ENCODE data around the gene VWF.
"Not testable (repeated sequence)": the region's sequence is repeated elsewhere in the genome, so short reads cannot be mapped to it uniquely, and the experiment has no call there.

VWF gene

DNA sequence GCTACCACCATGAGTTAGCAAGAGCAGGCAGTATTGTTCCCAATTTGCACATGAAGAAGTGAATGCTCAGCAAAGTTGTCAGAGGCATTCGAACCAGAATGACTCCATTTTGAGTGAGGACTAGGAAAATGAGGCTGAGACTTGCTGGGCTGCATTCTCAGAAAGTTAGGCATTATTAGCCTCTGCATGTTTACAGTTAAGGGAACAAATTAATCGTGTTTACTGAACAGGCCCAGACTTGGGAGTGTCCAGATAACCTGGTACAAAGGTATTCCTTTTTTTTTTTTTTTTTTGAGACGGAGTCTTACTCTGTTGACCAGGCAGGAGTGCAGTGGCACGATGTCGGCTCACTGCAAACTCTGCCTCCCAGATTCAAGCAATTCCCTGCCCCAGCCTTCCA is 22.5 kb upstream of the VWF start:
- Histone ChIP-seq H3K4me3 (no peak overlapping the region), H3K27ac (no peak overlapping the region)

DNA sequence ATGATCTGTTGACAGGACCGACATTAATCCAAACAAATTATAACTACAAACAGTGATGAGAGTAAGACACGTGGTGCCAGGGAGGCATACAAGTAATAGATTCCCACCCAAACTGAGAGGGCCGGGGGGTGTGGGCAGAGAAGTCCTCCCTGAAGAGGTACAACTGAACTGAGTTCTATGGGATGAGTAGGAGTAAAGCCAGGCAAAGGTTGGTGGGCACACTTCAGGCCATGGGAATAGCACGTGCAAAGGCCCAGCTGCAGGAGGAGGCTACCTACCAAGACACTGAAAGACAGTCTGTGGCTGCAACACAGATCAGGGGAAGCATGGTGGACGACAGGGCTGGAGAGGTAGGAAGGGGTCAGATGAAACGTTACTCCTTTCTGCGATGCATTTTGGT is 22.0 kb upstream of the VWF start:
- no peak overlapping the region for H3K27ac ChIP-seq
- no peak overlapping the region for H3K4me3 ChIP-seq

DNA sequence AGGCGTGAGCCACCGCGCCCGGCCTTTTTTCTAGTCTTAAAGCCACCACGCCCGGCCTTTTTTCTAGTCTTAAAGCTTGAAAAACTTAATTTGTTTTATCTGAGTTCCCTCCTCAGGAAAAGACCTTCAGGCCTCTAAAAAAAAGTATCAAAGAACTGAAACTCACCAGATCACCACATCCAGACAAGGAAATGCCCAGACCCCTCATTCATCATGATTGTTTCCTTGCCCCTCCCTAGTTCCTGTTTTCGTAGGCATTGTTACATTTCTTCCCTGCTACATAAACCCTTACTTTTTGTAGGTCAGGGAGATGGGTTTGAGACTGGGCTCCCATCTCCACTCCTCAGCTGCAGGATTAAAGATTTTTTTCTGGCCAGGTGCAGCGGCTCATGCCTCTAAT is 21.1 kb upstream of the VWF start:
- peak overlapping the region in 7 of 21 experiments; percentile 13 to 78 (median 54) for H3K27ac ChIP-seq

DNA sequence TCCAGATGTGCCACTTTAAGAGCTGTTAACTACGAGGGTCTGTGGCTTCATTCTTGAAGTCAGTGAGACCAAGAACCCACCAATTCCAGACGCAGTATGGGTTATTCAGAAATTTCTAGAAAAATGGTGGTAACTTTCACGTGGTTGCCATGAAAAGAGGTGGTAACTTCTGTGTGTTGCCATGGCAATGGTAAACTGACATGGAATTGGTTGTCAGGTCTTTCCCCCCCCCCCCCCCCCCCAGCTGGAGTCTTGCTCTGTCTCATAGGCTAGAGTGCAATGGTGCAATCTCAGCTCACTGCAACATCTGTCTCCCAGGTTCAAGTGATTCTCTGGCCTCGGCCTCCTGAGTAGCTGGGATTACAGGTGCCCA is 18.8 kb upstream of the VWF start:
- no peak overlapping the region for H3K4me3 ChIP-seq
- peak overlapping the region in 1 of 21 experiments; percentile 6 for H3K27ac ChIP-seq

More for the DNA sequence above, 21.1 kb upstream of the VWF start:
- no peak overlapping the region for H3K4me3 ChIP-seq

DNA sequence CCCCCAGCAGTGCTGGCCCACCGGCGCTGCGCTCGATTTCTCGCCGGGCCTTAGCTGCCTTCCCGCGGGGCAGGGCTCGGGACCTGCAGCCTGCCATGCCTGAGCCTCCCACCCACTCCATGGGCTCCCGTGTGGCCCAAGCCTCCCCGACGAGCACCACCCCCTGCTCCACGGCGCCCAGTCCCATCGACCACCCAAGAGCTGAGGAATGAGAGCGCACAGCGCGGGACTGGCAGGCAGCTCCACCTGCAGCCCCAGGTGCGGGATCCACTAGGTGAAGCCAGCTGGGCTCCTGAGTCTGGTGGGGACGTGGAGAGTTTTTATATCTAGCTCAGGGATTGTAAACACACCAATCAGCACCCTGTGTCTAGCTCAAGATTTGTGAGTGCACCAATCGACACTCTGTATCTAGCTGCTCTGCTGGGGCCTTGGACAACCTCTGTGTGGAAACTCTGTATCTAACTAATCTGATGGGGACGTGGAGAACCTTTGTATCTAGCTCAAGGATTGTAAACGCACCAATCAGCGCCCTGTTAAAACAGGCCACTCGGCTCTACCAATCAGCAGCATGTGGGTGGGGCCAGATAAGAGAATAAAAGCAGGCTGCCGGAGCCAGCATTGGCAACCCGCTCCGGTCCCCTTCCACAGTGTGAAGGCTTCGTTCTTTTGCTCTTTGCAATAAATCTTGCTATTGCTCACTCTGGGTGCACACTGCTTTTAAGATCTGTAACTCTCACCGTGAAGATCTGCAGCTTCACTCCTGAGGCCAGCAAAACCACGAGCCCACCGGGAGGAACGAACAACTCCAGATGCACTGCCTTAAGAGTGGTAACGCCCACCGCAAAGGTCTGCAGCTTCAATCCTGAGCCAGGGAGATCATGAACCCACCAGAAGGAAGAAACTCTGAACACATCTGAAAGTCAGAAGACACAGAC is 18.2 kb upstream of the VWF start:
- not testable (repeated sequence) for H3K4me3 ChIP-seq
- H3K27ac ChIP-seq: peak overlapping the region in 6 of 21 experiments; percentile 6 to 82 (median 75)

DNA sequence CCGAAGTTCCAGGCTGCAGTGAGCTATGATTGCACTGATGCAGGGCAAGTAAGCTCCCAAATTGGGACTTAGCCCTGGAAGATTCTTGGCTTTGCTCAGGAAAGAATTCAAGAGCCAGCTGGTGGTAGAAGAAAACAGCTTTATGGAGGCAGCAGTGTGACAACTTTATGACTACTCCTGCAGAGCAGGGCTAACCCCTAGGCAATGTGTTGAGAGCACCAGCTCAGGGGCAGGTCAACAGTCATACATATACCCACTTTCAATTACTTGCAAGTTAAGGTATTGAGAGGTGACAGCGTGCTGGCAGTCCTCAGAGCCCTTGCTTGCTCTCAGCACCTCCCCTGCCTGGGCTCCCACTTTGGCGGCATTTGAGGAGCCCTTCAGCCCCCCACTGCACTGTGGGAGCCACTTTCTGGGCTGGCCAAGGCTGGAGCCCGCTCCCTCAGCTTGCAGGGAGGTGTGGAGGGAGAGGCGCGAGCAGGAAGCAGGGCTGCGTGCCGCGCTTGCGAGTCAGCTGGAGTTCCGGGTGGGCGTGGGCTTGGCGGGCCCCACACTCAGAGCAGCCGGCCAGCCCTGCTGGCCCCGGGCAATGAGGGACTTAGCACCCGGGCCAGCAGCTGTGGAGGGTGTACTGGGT is 17.4 kb upstream of the VWF start:
- H3K27ac ChIP-seq: peak overlapping the region in 12 of 21 experiments; percentile 29 to 83 (median 68)
- H3K4me3 ChIP-seq: not testable (repeated sequence)

DNA sequence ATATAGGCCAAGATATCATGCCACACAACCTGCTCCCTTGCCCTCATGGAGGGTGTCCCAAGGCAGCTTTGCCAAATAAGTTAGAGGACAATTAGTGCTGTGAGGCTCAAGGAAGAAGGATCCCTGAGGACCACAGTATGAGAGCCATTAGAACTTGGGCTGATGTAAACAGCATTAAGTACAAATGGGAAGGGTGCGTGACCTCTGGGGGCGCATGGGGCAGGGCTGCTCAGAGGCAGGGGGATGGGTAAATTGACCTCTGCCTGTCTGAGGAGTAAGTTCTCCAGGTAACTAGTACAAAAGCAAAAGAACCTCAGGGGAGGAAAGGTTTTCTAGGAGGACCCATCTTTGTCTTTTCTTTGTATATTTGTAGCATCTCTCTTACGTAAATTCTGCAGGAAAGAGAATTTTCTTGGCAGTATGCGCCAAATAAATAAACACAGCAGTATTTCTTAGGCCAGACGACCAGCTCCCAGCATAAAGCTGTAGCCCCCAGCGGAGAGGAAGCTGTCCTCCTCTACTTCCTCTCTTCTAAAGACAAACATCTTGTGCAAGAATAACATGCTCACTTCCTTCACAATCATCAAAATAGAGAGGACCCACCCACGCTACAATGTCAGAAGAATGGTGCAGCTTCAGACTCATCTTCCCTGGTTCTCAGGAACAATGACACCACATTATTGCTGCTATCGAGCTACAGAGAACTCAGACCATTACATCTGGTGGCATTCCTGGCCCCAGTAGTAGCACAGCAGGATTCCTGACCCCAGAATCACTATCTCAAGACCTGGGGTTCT is 16.4 kb upstream of the VWF start:
- H3K4me3 ChIP-seq: no peak overlapping the region
- peak overlapping the region in 15 of 21 experiments; percentile 46 to 83 (median 63) for H3K27ac ChIP-seq

DNA sequence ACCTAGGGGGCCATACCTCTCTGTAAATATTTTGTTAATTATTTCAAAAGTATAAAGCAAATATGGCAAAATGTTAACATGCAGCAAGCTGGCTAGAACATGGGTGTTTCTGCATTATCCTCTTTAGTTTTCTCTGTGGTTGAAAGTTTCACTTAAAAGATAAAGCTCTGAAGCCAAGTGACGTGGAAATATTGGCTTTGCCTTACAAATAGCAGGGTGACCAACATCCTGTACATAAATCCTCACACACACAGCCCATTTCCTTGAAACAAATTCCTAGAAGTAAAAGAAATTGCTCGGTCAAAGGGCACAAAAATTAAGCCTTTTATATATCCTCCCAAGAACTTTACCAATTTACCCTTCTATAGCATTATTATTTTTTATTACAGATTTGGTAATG is 10.6 kb upstream of the VWF start:
- H3K4me3 ChIP-seq: no peak overlapping the region
- H3K27ac ChIP-seq: no peak overlapping the region

DNA sequence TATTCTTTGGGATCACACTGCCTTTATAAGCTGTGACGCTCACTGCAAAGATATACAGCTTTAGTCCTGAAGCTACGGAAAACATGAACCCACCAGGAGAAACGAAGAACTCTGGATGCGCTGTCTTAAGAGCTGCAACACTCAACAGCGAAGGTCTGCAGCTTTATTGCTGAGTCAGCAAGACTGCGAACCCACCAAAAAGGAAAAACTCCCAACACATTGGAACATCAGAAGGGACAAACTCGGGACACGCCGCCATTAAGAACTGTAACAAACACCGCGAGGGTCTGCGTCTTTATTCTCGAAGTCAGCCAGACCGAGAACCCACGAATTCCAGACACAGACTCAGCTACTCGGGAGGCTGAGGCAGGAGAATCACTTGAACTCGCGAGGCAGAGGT is 9.2 kb upstream of the VWF start:
- Histone ChIP-seq H3K4me3 (no peak overlapping the region), H3K27ac (no peak overlapping the region)

DNA sequence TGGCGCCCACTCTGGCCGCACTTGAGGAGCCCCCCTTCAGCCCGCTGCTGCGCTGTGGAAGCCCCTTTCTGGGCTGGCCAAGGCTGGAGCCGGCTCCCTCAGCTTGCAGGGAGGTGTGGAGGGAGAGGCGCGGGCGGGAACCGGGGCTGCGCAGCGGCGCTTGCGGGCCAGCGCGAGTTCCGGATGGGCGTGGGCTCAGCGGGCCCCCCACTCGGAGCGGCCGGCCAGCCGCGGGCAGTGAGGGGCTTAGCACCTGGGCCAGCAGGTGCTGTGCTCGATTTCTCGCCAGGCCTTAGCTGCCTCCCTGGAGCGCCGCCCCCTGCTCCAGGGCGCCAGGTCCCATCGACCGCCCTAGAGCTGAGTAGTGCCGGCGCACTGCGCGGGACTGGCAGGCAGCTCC is 8.0 kb upstream of the VWF start:
- H3K27ac ChIP-seq: no peak overlapping the region
- H3K4me3 ChIP-seq: no peak overlapping the region

DNA sequence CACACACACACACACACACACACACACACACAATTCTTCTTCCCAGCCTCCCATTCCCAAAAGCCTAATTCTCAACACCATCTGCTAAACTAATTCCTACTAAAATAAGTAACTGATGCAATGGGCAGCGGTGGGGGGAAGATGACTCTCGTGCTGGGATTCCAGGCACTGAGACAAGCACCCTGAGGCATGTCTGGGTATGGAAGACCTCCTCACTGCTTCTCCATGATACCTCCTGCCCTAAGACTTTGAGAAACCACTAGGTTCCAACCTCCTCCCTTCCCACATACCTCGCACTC is 789 bp upstream of the VWF start:
- Histone ChIP-seq H3K27ac (peak overlapping the region in 3 of 21 experiments; percentile 26 to 85 (median 33)), H3K4me3 (no peak overlapping the region)

DNA sequence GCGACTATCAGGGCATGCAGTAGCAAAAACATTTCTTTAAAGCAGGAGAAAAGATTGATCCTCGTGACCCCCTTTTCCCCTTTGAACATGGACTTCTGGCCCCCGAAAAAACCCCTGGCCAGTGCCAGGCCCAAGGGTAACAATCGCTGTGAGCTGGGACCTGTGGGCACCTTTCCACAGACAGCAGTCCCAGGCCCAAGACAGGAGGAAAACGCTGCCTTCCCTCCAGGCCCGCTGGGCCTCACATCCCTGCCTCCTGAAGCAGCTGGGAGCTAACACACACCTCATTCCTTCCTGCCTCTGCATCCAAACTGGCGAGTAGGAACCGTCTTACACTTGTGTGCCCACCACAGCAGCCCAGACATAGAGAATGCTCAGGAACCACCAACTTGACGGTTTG is 1.2 kb downstream of the VWF start:
- Histone ChIP-seq H3K4me3 (peak overlapping the region in 3 of 7 experiments; percentile 1 to 15 (median 12)), H3K27ac (peak overlapping the region in 8 of 21 experiments; percentile 1 to 85 (median 49))

DNA sequence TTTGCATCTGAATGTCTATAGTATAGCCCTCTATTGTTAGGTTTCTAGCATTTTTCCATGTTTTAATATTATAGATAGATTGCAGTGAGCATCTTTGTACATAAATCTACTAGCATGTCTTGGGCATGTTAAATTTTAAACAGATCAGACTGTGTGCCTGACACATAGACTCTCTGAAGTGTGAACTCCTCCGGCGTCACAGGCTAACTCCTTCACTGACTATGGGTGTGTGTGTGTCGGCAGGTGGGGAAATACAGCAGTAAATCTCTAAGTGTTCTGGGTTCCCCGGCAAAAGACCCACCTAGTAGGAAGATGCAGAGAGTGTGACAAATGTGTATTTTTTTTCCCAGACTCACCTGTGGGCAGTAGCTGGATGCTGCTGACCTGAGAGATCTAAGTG is 2.3 kb downstream of the VWF start:
- Histone ChIP-seq H3K4me3 (no peak overlapping the region), H3K27ac (peak overlapping the region in 1 of 21 experiments; percentile 85)

DNA sequence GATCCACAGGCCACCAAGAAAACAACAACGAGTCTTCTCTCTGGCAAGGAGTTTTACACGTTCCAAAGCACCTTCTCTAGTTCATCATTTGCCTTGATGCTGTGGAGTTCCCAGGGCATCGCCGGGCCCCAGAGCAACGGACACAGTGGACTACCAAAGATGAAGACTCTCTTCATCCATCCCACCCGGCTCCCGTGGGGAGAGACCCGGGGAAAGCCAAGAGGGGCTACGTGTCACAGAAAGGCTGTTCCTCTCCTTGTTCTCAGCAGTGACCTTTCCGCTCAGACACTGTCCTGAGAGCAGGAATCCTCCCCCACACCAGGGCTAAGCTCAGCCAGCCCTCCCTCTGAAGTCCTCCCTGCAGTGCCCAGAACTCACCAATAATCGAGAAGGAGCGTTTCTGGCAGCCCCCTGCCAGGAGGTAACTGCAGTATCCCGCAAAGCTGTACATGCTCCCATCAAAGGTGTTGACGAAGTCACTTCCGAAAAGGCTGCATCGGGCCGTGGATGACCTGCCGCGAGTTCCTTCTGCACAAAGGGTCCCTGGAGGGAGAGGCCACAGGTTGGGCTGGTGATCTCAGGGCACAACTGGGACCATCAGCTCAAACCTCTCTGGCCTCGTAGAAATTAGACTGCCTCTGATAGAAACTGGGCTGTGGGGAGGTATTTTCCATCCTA is 3.5 kb downstream of the VWF start:
- no peak overlapping the region for H3K4me3 ChIP-seq
- peak overlapping the region in 3 of 21 experiments; percentile 7 to 37 (median 22) for H3K27ac ChIP-seq

DNA sequence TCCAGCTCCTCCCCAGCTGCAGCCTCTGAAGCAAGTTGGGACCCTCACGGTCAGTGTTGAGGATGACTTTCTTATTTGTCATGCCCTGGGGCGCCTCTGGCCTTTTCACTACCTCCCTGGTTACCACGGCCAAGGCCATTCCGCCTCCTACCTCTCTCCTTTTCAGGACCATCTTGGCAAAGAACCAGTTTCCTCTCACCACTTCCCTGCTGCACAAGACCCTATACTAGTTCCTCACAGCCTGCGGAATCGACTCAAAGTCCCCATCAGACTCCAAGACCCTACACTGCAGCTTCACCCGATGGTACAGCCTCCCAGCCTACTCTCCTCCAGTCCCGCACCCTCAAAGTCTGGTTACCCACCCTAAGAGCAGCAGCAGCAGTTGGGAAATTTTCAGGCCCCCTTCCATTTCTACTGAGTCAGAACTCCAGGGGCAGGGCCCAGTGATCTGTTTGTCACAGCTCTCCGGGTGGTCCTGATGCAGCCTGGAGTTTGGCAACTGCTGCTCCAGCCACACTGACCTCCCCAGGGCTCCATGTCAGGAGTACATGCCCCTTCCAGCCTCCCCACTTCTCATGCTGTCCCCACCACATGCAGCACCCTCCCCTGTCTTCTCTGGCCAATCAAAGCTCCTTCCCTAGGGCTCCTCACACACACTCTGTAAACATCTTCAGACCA is 5.4 kb downstream of the VWF start:
- H3K4me3 ChIP-seq: no peak overlapping the region

DNA sequence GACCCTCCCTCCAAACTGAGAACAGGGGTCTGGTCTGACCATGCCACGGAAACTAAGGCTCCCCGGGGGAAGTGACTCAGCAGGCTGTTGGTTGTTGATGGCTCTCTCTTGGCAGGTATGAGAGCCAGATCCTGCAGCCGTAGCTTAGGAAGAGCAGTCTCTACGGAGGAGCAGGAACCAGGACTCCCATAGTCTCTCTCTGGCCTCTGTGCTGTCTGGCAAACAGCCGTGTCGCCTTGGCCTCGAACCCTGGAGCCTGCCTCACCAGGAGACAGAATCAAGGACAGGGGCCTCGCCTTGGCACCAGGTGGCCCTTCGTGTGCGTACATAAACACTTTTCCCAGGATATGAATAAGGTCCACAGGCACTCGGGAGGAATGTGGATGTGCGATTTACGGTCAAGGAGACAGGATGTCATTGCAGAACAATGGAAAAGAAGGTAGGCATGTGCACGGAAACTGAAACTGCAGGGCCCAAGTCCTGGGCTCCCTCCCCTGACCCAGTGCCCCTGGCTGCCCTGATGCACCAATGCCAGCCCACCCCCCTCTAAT is 7.9 kb downstream of the VWF start:
- Histone ChIP-seq H3K4me3 (no peak overlapping the region), H3K27ac (peak overlapping the region in 5 of 21 experiments; percentile 29 to 73 (median 47))

More for the DNA sequence above, 5.4 kb downstream of the VWF start:
- peak overlapping the region in 4 of 21 experiments; percentile 6 to 58 (median 20) for H3K27ac ChIP-seq

DNA sequence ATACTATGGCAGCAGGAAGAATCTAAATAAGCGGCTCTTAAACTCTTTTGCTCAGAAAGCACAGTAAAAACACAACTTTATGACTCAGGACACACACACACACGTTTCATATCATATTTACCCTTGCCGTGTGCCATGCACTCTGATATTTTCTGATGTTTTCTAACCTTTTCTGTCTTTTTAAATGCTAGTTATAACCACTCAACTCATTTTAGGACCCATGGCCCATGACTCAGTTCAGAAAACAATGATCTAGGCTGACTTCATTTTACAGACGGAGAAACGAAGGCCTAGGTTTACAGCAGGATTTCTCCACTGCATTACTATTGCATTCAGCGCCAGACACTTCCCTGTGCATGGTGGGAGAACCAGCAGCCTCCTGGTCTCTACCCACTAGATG is 9.1 kb downstream of the VWF start:
- no peak overlapping the region for H3K4me3 ChIP-seq
- H3K27ac ChIP-seq: peak overlapping the region in 2 of 21 experiments; percentile 67 to 73

DNA sequence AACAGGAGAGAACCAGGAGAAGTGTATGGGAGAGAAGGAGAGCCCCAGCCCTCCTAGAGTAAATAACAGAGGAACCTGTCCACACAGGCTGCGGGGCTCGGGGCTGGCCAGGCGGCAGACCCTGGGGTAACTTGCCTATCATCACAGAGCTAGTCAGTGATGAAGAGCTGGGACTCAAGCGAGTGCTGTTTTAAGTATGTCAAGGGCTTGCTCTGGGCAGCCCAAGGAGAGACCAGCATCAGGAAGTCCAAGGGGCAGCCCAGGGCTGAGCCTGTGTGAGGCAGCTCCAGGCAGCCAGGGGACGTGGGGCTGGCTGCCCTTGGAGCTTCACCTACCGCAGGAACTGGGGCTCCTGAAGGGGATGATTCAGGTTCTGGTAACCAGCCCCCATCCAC is 10.0 kb downstream of the VWF start:
- Histone ChIP-seq H3K4me3 (no peak overlapping the region), H3K27ac (peak overlapping the region in 3 of 21 experiments; percentile 10 to 25 (median 11))

Measured in skin epidermis (tissue), 12 donors.